HG03060 (cell line): ENCODE results near the gene LRP1.

Experiments used
- ATAC-seq: cut with Tn5 transposase; IDR thresholded peaks from one replicate; pipeline ENCODE4 v1.9.1; 2021; ENCODE audit warnings: low read depth, moderate number of reproducible peaks; ENCODE audit not compliant: unreplicated experiment

The LRP1 gene

DNA sequence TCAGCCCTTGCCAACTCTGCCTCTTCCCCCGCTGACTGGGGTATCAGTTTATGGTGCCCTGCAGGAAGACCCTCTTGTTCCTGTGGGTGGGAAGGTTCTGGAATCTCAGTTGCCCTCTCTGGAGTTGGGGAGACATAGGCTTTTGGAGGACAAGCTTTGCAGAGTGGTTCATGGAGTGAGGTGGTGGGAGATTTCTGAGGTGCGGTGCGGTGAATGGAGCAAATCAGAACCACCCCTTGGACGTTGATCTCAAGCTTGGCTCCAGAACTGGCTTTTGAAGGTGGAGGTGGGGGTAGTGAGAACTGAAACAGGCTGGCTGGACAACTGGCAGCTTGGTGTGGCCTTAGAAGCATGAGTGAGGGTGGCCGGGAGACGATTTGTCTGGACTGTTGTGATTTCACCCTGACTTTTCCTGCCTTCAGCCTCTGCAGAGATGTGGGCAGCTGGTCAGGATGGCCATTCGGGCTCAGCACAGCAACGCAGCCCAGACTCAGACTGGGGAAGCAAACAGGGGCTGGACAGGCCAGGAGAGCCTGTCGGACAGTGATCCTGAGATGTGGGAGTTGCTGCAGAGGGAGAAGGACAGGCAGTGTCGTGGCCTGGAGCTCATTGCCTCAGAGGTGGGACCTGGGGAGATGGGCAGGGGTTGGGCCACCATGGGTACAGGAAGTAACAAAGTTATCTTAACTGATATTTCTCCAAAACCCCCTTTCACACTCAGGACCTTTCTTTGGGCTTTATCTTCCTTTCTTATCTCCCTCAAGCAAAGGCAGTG, 102.3 kb downstream of the LRP1 start:
- ATAC-seq, result no peak

DNA sequence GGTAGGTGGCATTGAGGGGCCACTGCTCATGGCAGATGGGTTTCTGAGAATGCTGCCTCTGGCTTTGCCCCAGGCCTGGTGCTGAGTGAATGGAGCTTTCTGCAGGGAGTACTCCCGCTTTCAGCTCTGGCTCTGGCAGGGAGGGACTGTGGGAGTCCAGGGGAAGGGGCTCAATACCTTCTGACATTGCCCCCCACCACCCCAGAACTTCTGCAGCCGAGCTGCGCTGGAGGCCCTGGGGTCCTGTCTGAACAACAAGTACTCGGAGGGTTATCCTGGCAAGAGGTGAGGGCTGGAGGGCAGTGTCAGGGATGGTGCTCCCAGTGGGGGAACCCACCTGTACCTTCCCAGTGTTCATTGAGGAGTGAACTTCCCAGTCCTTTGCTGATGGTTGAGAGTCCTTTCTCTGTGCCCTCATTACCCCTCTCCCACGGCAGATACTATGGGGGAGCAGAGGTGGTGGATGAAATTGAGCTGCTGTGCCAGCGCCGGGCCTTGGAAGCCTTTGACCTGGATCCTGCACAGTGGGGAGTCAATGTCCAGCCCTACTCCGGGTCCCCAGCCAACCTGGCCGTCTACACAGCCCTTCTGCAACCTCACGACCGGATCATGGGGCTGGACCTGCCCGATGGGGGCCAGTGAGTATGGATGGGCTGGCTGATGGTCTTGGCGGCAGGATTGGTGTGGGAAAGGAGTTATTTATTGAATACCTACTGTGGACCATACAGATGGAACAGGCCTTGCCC, 103.2 kb downstream of the LRP1 start:
- ATAC-seq, result no peak

DNA sequence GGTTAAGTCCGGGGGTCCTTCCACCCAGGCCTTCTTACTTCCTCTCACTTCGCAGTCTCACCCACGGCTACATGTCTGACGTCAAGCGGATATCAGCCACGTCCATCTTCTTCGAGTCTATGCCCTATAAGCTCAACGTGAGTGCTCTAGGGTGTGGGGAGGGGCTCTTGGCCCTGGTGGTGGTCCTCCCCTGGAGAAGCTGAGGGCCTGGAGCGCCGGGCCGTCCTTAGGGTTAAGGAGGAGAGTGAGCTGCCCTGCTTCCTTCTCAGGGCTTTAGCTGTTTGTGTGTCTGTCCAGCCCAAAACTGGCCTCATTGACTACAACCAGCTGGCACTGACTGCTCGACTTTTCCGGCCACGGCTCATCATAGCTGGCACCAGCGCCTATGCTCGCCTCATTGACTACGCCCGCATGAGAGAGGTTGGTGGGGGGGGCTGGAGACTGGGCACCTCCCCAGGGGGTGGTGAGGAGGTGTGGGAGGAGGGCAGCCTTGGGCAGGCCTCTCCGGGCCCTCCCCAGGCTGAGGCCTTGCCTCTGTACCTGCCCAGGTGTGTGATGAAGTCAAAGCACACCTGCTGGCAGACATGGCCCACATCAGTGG, 104.0 kb downstream of the LRP1 start:
- ATAC-seq, result no peak

DNA sequence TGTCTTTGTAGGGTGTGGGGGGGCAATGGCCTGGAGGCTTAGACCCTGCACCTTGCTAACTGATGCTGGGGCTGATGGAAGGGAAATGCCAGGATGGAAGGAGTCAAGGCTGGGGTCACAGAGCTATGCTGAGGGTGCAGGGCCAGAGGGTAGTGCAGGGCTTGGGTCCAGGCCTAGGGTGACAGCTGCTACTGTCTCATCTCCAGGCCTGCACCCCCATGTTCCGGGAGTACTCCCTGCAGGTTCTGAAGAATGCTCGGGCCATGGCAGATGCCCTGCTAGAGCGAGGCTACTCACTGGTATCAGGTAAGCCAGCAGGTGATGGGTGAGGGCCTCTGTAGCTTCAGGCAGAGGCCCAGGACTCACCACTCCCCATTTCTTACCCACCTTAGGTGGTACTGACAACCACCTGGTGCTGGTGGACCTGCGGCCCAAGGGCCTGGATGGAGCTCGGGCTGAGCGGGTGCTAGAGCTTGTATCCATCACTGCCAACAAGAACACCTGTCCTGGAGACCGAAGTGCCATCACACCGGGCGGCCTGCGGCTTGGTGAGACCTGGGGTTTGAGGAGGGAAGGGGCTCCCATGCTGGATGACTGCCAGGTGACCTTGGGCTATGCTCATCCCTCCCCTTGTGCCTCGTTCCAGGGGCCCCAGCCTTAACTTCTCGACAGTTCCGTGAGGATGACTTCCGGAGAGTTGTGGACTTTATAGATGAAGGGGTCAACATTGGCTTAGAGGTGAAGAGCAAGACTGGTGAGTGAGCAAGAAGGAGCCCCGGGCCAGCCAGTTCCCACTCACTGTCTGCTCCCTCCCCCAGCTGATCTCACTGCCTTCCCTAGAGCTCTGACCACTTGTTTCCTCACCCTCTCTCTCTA, 105.3 kb downstream of the LRP1 start:
- ATAC-seq, result no peak

DNA sequence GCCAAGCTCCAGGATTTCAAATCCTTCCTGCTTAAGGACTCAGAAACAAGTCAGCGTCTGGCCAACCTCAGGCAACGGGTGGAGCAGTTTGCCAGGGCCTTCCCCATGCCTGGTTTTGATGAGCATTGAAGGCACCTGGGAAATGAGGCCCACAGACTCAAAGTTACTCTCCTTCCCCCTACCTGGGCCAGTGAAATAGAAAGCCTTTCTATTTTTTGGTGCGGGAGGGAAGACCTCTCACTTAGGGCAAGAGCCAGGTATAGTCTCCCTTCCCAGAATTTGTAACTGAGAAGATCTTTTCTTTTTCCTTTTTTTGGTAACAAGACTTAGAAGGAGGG, 105.9 kb downstream of the LRP1 start:
- no peak for ATAC-seq

DNA sequence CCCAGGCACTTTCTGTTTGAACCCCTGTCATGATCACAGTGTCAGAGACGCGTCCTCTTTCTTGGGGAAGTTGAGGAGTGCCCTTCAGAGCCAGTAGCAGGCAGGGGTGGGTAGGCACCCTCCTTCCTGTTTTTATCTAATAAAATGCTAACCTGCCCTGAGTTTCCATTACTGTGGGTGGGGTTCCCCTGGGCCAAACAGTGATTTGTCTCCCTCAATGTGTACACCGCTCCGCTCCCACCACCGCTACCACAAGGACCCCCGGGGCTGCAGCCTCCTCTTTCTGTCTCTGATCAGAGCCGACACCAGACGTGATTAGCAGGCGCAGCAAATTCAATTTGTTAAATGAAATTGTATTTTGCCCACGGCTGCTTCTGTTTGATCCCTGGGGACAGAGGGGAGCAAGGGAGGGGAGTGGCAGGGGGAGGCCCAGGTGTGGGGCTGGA, 106.3 kb downstream of the LRP1 start:
- no peak for ATAC-seq

DNA sequence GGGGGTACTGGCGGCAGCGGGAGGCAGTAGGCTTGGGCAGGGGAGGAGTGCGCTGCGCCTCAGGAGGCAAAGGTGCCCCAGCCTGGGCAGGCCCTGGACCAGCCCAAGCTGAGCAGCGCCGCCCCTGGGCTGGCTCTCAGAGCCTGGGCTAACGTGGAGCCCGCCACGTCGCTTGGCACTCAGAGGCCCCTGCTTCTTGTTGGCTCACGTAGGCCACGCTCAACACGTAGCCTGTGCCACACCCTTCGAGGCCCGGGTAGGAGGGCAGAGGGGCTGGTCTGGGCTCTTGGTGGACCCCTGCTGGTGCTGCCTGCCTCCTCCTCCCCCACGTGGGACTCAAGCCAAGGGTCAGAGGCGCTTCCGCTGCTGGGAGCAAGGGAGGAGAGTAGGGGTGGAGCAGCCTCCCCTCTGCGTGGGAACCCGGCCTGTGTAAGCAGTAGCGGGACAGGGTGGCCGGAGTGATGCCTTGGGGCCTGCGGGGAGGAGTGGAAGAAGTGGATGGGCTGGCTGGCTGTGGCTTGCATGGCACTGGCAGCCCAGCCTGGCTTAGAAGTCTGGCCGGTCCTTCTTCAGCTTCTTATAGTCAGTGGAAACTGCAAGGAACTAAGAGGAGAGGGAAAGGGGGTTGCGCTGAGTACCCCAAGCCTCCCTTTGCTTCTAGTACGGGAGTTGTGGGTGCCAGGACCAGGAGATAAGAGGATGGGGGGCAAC, 106.9 kb downstream of the LRP1 start:
- no peak for ATAC-seq

DNA sequence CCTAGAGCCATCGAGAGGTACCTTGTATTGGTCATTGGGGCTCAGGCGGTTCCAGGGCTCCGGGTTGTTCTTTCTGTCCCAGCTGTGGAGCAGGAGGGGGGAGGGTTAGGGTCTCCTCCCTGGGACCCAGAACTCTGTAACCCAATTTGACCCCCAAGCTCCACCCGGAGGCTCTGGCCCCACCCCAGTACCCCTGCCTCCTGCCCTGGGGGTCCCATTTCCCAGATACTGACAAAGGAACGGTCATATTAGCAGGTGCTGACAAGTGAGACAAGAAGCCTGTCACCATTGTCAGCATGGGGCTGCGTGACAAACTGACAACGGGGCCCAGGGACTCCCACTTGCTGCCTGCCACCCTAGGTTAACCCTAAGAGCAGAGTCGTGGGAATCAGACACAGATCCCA, 107.4 kb downstream of the LRP1 start:
- no peak for ATAC-seq

DNA sequence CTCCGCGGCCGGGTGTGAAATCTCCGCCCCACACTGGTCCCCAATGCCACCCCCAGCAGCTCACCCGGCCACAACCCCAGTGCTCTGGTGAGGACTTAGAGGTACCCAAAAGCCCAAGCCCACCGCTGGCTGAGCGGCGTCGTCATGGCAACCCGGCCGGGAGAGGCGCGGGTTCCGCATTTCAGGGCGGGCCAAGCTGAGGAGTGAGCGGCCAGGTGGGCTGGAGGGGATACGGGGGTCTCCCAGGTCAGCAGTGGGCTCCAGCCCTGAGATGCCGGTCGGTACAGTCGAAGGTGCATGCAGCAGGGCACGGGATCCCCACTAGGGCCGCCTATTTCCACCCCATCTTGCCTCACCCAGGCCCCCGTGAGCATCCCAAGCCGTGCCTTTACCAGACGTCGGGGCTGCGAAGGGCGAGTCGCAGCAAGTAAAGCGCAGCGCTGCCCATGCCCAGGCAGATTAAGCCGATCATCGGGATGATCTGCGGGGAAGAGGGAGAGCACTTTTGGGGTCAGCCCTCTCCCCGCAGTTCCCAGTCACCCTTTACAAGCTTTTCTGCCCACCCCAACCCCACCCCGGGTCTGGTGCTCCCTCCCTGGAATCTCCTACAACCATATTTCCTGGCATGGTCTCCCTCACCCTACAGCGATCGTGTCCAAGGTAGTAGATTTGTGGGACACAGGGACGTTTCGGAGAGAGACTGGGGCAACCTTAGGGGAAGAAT, 108.1 kb downstream of the LRP1 start:
- no peak for ATAC-seq

DNA sequence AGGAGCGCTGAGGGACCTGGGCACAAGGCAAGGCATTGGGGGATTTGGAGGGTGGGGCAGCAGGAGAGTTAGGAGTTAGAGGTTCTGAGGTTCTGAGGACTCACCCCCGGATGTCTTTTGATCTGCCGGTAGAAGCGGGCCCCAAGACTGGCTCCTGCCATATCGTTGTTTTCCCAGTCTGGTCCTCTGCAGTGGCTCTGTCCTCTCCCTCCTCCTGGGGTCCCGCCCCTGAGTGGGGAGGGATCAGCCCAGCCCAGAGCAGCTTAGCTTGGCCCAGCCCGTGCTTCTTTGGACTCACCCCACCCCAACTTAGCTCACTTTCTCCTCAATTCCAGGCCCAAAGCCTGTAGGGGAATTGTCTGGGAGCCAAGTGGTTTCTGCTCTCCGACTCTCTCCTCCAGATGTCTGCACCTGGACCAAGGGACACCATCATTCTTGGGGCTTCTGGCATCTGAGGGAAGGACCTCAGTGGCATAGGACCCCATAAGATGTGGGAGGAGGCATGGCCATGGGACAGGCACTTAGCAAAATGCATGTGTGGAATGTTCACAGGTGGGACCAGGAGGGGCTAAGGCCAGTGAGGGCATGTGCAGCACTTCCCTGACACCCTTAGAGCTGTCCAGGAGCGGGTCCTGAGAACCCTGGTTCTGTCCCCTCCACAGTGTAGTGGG, 108.8 kb downstream of the LRP1 start:
- ATAC-seq, result no peak

DNA sequence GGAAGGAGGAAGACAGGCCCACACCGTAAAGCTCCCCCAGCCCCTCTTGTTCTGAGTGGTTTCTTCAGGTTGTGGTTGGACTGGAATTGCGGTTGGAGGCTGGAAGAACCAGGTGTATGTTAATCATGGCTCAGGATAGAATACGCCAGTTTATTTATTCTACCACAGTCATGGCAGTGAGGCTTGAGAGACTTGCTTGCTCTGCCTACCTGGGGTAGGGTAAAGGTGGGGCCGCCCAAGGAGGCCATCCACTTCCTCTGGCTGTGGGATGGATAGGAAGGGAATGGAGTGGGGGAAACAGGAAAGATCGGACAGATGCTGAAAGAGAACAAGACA, 109.3 kb downstream of the LRP1 start:
- no peak for ATAC-seq

DNA sequence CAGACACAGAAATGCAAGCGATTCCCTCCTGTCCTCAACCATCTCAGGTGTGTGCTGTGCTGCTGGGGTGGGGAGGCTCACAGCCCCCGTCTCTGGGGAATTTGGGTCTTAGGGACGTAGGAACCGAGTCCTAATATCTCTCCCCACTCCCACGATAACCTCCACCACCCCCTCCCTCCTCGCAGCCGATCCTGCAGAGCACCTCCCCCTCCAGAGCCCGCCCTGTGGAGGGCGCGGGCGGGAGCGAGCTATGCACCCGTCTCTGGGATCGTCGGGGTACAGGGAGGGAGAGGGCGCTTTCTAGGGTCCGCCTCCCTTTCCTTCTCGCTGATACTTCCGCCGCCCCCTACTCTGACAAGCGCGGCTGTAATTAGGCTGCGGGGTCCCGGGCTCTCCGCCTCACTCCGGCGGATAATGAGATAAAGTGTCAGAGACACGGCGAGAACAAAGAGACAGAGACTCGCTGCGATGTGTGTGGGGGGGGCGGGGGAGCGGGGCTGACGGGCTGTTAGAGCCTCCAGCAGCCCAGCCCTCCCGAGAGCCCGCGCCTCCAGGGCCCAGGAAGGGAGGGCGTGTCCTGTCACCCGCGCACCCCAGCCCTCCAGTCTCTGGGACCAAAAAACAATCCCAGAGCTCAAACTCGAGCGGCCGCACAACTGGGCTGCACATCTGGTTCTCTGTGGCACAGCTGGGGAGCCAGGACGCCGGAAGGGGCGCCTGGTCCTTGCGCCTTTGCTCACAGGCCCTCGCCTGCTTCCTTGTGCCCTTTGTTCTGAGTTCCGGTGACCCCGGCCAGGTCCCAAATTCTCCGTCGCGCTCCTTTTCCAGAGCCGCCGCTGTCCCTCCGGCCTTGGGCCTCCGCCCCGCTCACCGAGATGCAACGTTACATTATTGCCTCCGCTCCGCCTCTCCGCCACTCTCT, 109.9 kb downstream of the LRP1 start:
- ATAC-seq, result no peak

DNA sequence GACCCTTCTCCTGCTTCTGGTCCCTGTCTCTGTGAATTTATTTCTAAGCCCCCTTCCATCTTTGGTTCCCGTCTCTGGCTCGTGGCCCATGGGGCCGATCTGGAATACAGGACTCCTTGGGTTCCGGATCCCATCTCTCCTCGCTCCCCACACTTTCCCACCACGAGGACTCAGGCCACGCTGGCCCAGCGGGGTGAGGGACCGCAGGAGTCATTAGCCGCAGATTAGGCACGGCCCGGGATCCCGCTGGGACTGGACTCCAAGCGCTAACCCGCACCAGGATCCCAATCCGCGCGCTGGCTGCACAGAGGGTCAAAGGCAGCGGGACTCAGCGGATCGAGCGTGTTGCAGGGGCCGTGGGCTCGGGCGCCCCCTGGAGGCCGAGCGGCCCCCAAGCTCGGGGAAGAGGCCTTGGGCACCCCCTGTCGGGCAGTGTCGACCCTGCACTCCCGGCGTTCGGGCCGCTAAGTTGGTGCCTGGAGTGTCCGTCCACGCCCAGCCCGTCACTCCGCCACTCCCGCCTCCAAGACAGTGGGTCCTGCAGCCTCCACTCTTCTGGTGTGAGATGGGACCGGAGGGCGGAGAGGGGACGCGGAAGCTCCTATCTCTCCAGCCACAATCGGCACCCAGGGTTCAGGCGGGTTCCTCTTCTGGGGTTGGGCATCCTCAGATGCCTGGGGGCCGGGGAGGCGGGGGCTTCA, 110.7 kb downstream of the LRP1 start:
- ATAC-seq, result no peak

DNA sequence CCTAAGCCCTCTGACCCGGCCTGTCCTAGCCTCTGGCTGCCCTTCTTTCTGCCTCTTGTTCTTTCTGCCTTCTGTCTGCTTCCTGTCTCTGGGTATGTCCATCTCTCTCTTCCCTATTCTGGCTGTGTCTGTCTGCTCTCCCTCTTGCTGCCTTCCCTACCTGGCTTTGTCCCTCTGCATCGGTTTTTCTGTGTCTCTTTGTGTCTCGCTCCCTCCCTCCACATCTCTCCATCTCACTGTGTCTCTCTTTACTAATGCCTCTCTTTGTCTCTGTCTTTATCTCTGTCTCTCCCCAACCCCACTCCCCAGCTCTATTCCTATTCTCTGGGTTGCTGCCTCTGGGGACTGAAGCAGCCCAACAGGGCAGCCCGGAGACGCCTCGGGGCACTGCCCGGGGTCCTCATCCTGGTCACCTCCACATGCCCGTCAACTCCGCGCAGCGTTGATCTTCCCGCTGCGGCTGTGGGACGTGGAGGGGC, 111.3 kb downstream of the LRP1 start:
- no peak for ATAC-seq

DNA sequence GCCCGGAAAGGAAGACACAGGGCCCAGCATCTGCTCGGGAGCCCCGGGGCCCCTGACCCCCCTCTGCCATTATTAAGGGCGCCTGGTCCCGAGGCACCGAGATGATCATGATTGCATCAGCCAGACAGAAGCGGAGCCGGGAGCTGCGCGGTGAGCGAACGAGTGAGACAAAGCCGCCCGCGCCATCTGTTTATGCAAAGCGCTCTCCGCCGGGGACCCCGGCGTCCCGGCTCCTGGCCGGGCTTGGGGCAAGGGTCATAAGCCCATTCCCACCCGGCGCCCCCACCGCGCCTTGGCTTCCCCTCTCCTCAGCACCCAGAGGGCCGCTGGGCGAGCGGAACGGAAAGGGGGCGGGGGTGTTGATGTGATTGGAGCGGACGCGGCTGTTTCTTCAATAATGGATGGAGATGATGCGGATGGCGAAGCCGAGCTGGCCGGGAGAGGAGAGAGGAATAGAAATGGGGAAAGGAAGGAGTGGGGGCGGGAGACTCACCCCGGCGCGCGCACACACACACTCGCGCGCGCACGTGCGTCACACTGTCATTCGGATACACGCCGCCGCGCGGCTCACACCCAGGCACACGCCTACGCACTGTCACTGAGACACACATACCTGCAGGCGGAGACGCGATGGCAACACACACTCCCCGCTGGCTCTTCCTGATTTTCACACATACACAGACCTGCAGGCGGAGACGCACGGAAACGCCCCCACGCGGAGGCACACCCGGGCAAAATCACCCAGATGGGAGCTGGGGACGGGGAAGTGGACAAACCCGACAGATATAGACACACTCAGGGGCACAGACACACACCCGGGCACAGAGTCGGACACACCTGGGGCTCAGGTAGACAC, 112.0 kb downstream of the LRP1 start:
- ATAC-seq, result no peak

DNA sequence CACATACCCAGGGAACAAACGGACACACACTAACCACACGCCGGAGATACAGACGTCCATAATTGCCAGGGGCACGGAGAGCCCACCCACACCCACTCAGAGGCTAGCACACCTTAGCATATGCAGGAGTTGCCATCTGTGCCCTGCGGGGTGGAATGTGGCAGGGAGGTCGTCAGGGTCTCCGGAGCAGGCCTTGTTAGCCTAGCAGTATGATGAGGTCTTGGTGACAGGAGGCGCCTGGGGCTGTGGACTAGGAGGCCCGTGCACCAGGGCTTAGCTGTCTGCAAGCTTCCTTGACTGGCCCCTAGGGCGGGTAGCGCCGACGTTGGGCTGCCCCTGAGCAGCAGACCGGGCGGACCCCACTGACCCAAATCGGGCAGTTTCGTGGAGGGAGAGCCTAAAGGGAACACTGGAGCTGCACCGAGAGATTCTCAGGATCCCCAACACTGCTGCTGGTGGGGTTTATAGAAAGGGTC, 112.7 kb downstream of the LRP1 start:
- ATAC-seq, result no peak
